HEK293 (cell line): ENCODE measurements around the gene PHAF1.

ENCODE experiments used
- CTCF ChIA-PET: fragments of 350-600 bp; formaldehyde crosslinking; extraction: SDS; loops from one replicate; lab custom pipeline; 2021; ENCODE audit warnings: antibody characterized with exemption; lab: Yijun Ruan, JAX
- POLR2A ChIA-PET: fragments of 300-600 bp; formaldehyde crosslinking; extraction: SDS; loops from one replicate; lab custom pipeline; 2020; ENCODE audit warnings: antibody characterized with exemption, inconsistent platforms; lab: Yijun Ruan, JAX
- H3K27ac ChIP-seq: fragments of 200-500 bp; sonication (Bioruptor generic); 2 replicates; pipeline ENCODE4 v1.5.1; 2014; ENCODE audit warnings: low read depth, low read length, control low read depth, inconsistent platforms; ENCODE audit errors: extremely low read depth
- H3K36me3 ChIP-seq, 2 experiments: fragments of 200-500 bp in 1 of 2; sonication (Bioruptor generic) in 1 of 2; 1 replicate in 1 of 2; 2 replicates in 1 of 2; pipeline ENCODE4 v1.5.1; 2014 to 2017; ENCODE audit warnings: inconsistent platforms in 2 of 2, low read length in 2 of 2; ENCODE audit not compliant: control insufficient read depth in 2 of 2, insufficient read depth in 1 of 2
- H3K4me1 ChIP-seq: fragments of 200-500 bp; sonication (Bioruptor generic); 2 replicates; pipeline ENCODE4 v1.5.1; 2014; ENCODE audit warnings: mild to moderate bottlenecking, low read length, inconsistent platforms; ENCODE audit not compliant: control insufficient read depth, insufficient read depth
- H3K4me3 ChIP-seq: 2 replicates; pipeline ENCODE4 v1.5.1; 2011; ENCODE audit warnings: low read depth, mild to moderate bottlenecking, control low read depth, low read length, moderate library complexity
- H3K9me3 ChIP-seq: fragments of 200-500 bp; sonication (Bioruptor generic); 2 replicates; pipeline ENCODE4 v1.5.1; 2014; ENCODE audit warnings: low read depth, low read length, inconsistent platforms; ENCODE audit not compliant: control insufficient read depth, insufficient read depth
- ATF2 ChIP-seq: fragments of 450-650 bp; formaldehyde crosslinking; IDR thresholded peaks from 2 replicates; pipeline ENCODE4 v1.5.1; 2016; ENCODE audit warnings: missing biosample characterization, missing genetic modification characterization, low read depth
- GLIS2 ChIP-seq: fragments of 450-650 bp; formaldehyde crosslinking; IDR thresholded peaks from 2 replicates; pipeline ENCODE4 v1.5.1; 2016; ENCODE audit warnings: missing biosample characterization, missing genetic modification characterization
- HOXA7 ChIP-seq: sonication (generic); formaldehyde crosslinking; IDR thresholded peaks from 2 replicates; pipeline ENCODE4 v1.8.1; 2022; ENCODE audit warnings: missing genetic modification reagents, borderline replicate concordance
- IKZF3 ChIP-seq: fragments of 450-650 bp; IDR thresholded peaks from 2 replicates; pipeline ENCODE4 v1.5.0; 2018; ENCODE audit warnings: missing biosample characterization, mild to moderate bottlenecking, missing genetic modification characterization, moderate library complexity
- PRDM1 ChIP-seq: fragments of 450-650 bp; formaldehyde crosslinking; IDR thresholded peaks from 2 replicates; pipeline ENCODE4; 2016; ENCODE audit warnings: missing biosample characterization, missing genetic modification characterization
- PRDM10 ChIP-seq: fragments of 450-650 bp; formaldehyde crosslinking; IDR thresholded peaks from 2 replicates; pipeline ENCODE4 v1.5.1; 2016; ENCODE audit warnings: missing biosample characterization, missing genetic modification characterization
- SCRT1 ChIP-seq: fragments of 450-650 bp; formaldehyde crosslinking; IDR thresholded peaks from 2 replicates; pipeline ENCODE4 v1.5.1; 2016; ENCODE audit warnings: missing biosample characterization, missing genetic modification characterization, borderline replicate concordance
- SCRT2 ChIP-seq: fragments of 450-650 bp; formaldehyde crosslinking; IDR thresholded peaks from 2 replicates; pipeline ENCODE4 v1.5.1; 2016; ENCODE audit warnings: missing biosample characterization, missing genetic modification characterization
- TCF7L2 ChIP-seq: IDR thresholded peaks from 2 replicates; pipeline ENCODE4 v1.6.1; 2011; ENCODE audit warnings: low read depth, mild to moderate bottlenecking, inconsistent platforms, low read length, moderate library complexity, borderline replicate concordance
- ZBTB17 ChIP-seq: fragments of 450-650 bp; formaldehyde crosslinking; IDR thresholded peaks from 2 replicates; pipeline ENCODE4 v1.5.1; 2016; ENCODE audit warnings: missing biosample characterization, missing genetic modification characterization
- ZBTB48 ChIP-seq: fragments of 450-650 bp; formaldehyde crosslinking; IDR thresholded peaks from 2 replicates; pipeline ENCODE4 v1.5.1; 2016; ENCODE audit warnings: missing biosample characterization, missing genetic modification characterization
- ZBTB7A ChIP-seq: fragments of 450-650 bp; formaldehyde crosslinking; IDR thresholded peaks from 2 replicates; pipeline ENCODE4 v1.5.1; 2016; ENCODE audit warnings: low read depth, missing biosample characterization, missing genetic modification characterization
- ZNF121 ChIP-seq: fragments of 450-650 bp; formaldehyde crosslinking; IDR thresholded peaks from 2 replicates; pipeline ENCODE4 v1.5.1; 2016; ENCODE audit warnings: missing biosample characterization, missing genetic modification characterization
- ZNF146 ChIP-seq: fragments of 450-650 bp; formaldehyde crosslinking; IDR thresholded peaks from 2 replicates; pipeline ENCODE4 v1.5.1; 2016; ENCODE audit warnings: missing biosample characterization, missing genetic modification characterization
- ZNF211 ChIP-seq: fragments of 450-650 bp; formaldehyde crosslinking; IDR thresholded peaks from 2 replicates; pipeline ENCODE4 v1.5.1; 2016; ENCODE audit warnings: low read depth, missing biosample characterization, missing genetic modification characterization
- ZNF223 ChIP-seq: fragments of 450-650 bp; formaldehyde crosslinking; IDR thresholded peaks from 2 replicates; pipeline ENCODE4 v1.5.1; 2016; ENCODE audit warnings: missing biosample characterization, missing genetic modification characterization
- ZNF23 ChIP-seq: fragments of 450-650 bp; formaldehyde crosslinking; IDR thresholded peaks from 2 replicates; pipeline ENCODE4 v1.5.1; 2016; ENCODE audit warnings: missing biosample characterization, missing genetic modification characterization, borderline replicate concordance
- ZNF362 ChIP-seq: fragments of 450-650 bp; formaldehyde crosslinking; IDR thresholded peaks from 2 replicates; pipeline ENCODE4 v1.5.1; 2016; ENCODE audit warnings: missing biosample characterization, missing genetic modification characterization
- ZNF555 ChIP-seq: fragments of 450-650 bp; formaldehyde crosslinking; conservative IDR thresholded peaks from 2 replicates; pipeline ENCODE4 v1.5.1; 2017; ENCODE audit warnings: missing biosample characterization, mild to moderate bottlenecking, missing genetic modification characterization, inconsistent platforms
- ZNF600 ChIP-seq: fragments of 450-650 bp; formaldehyde crosslinking; IDR thresholded peaks from 2 replicates; pipeline ENCODE4 v1.5.1; 2016; ENCODE audit warnings: missing biosample characterization, missing genetic modification characterization
- ZNF629 ChIP-seq: fragments of 450-650 bp; formaldehyde crosslinking; IDR thresholded peaks from 2 replicates; pipeline ENCODE4 v1.5.1; 2017; ENCODE audit warnings: missing biosample characterization, missing genetic modification characterization
- ZNF658 ChIP-seq: fragments of 450-650 bp; formaldehyde crosslinking; IDR thresholded peaks from 2 replicates; pipeline ENCODE4; 2016; ENCODE audit warnings: missing biosample characterization, missing genetic modification characterization
- ZNF792 ChIP-seq: fragments of 450-650 bp; formaldehyde crosslinking; IDR thresholded peaks from 2 replicates; pipeline ENCODE4 v1.5.1; 2016; ENCODE audit warnings: missing biosample characterization, missing genetic modification characterization
- ZSCAN30 ChIP-seq: fragments of 450-650 bp; IDR thresholded peaks from 2 replicates; pipeline ENCODE4 v1.5.1; 2018; ENCODE audit warnings: missing biosample characterization, mild to moderate bottlenecking, missing genetic modification characterization, moderate library complexity
- TF ChIP-seq, protein P1 (sequence below): fragments of 450-650 bp; formaldehyde crosslinking; IDR thresholded peaks from 2 replicates; pipeline ENCODE4 v1.5.1; 2016; ENCODE audit warnings: missing biosample characterization, missing genetic modification characterization

Gene PHAF1

DNA sequence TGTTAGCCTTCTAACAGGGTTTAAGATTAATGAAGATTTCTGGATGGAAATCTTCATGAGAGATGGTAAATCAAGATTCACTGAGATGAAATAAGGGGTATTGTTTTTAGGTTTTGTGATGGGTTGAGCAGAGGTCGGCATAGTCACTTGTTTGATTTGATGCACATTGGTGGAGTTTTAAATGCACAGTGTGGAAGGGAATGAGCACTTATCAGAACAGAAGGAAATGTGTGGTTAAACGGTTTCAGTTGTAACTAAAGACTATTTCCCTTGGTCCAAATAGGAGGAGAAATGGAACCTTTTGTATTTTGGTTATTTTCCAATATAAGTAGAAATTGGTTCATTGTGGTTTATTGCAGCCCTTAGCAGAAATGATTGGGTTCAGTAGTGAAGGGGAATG lies 46.7 kb upstream of the PHAF1 start:
- CTCF ChIA-PET = interaction anchor here (2.5 kb wide), 1 partner anchor 45 kb away, joined by 8 read pairs; no protein-coding TSS in a partner anchor
- POLR2A ChIA-PET = no interaction called here

DNA sequence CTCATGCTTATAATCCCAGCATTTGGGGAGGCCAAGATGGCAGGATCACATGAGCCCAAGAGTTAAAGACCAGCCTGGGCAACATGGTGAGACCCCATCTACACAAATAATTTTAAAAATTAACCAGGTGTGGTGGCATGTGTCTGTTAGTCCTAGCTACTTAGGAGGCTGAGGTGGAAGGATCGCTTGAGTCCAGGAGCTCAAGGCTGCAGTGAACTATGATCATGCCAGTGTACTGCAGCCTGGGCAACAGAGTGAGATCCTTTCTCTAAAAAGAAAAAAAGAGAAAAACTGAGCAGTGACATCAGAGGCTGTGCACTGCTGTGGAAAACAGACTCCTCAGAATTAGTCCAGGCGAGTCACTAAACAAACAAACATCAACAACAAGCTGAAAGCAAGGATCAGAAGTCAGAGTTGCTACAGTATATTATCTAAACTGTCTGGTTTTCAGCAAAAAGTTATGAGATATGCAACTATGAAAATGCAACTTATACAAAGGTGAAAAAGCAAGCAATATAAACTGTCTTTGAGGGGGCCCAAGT lies 41.5 kb upstream of the PHAF1 start:
- TF ChIP-seq PRDM1 (tag by site-specific recombination) = peak; percentile 71; the same call in 1 of the 2 replicates
- TF ChIP-seq ZNF555 (tag by site-specific recombination) = no peak
- 0 out of 2 replicates have a peak, but pooled peaks have one; percentile 13 for TF ChIP-seq ZNF362 (tag by site-specific recombination)
- 0 out of 2 replicates have a peak, but pooled peaks have one; percentile 28 for TF ChIP-seq ZNF629 (tag by site-specific recombination)
- TF ChIP-seq ZNF121 (tag by site-specific recombination) = peak; percentile 82
- Histone ChIP-seq H3K4me1 (no peaks in the 10 kb centered on the region), H3K36me3 (peaks cover 17 to 44% of the 10 kb centered on the region in 2 experiments; a peak in 2 of 3 replicates), H3K4me3 (no peak overlapping the region), H3K9me3 (no peaks in the 10 kb centered on the region), H3K27ac (no peak overlapping the region)
- ChIA-PET POLR2A (no interaction called here), CTCF (no interaction called here)

More for the DNA sequence above, 46.7 kb upstream of the PHAF1 start:
- H3K9me3 ChIP-seq = no peaks in the 10 kb centered on the region
- TF ChIP-seq GLIS2 (no peak), ZBTB48 (no peak), SCRT2 (peak; percentile 42), ZNF658 (tag by site-specific recombination) (no peak), ZNF211 (no peak), ZBTB7A (tag by site-specific recombination) (no peak), ZBTB17 (tag by site-specific recombination) (no peak), ZNF146 (tag by site-specific recombination) (no peak), ZNF600 (no peak), ZNF223 (tag by site-specific recombination) (no peak), SCRT1 (tag by site-specific recombination) (0 out of 2 replicates have a peak, but pooled peaks have one; percentile 16), ZNF792 (no peak)
- peaks cover 4 to 19% of the 10 kb centered on the region in 2 experiments; a peak in 2 of 3 replicates for H3K36me3 ChIP-seq
- H3K4me3 ChIP-seq = no peak overlapping the region
- no peaks in the 10 kb centered on the region for H3K4me1 ChIP-seq
- H3K27ac ChIP-seq = no peak overlapping the region

- CTCF ChIA-PET = interaction anchor here (0.6 kb wide), 1 partner anchor 196 kb away, joined by 4 read pairs; no protein-coding TSS in a partner anchor
- Histone ChIP-seq H3K36me3 (peaks cover 25 to 59% of the 10 kb centered on the region in 2 experiments; a peak in 2 of 3 replicates), H3K4me3 (no peak overlapping the region), H3K27ac (no peak overlapping the region), H3K4me1 (no peaks in the 10 kb centered on the region), H3K9me3 (no peaks in the 10 kb centered on the region)
- POLR2A ChIA-PET = no interaction called here
- no peak for TF ChIP-seq HOXA7 (CRISPR knock-in tag)
- no peak for TF ChIP-seq GLIS2
- TF ChIP-seq ZNF23 (tag by site-specific recombination) = no peak
- no peak for TF ChIP-seq PRDM10 (tag by site-specific recombination)
- TF ChIP-seq, protein P1, sequence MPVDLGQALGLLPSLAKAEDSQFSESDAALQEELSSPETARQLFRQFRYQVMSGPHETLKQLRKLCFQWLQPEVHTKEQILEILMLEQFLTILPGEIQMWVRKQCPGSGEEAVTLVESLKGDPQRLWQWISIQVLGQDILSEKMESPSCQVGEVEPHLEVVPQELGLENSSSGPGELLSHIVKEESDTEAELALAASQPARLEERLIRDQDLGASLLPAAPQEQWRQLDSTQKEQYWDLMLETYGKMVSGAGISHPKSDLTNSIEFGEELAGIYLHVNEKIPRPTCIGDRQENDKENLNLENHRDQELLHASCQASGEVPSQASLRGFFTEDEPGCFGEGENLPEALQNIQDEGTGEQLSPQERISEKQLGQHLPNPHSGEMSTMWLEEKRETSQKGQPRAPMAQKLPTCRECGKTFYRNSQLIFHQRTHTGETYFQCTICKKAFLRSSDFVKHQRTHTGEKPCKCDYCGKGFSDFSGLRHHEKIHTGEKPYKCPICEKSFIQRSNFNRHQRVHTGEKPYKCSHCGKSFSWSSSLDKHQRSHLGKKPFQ (tag by site-specific recombination) = no peak
- TF ChIP-seq IKZF3 (tag by site-specific recombination) = no peak
- TF ChIP-seq ZSCAN30 = no peak
- TF ChIP-seq TCF7L2 = no peak
- no peak for TF ChIP-seq ATF2
Measured at GRCh38 chr16:67071476-67072048, 38.2 kb upstream of the PHAF1 start.
